KMS-11 (cell line): ENCODE measurements around the gene ATM.

Source experiments
- H2AFZ ChIP-seq: fragments of 200-600 bp; sonication (generic); 2 replicates; pipeline ENCODE4 v1.6.1; 2016; ENCODE audit warnings: antibody characterized with exemption, mixed run types, low read depth
- H3K27ac ChIP-seq: fragments of 200-600 bp; sonication (generic); 2 replicates; pipeline ENCODE4 v1.6.1; 2016; ENCODE audit warnings: mild to moderate bottlenecking, mixed run types
- H3K27me3 ChIP-seq: fragments of 200-600 bp; sonication (generic); 2 replicates; pipeline ENCODE4 v1.6.1; 2017; ENCODE audit warnings: mild to moderate bottlenecking, low read depth, mixed run types, moderate library complexity; ENCODE audit not compliant: insufficient read depth
- H3K36me3 ChIP-seq: fragments of 200-600 bp; sonication (generic); 2 replicates; pipeline ENCODE4 v1.6.1; 2017; ENCODE audit warnings: mild to moderate bottlenecking, mixed run types; ENCODE audit not compliant: insufficient read depth
- H3K4me1 ChIP-seq: fragments of 200-600 bp; sonication (generic); 2 replicates; pipeline ENCODE4 v1.6.1; 2016; ENCODE audit warnings: mild to moderate bottlenecking, low read depth, mixed run types; ENCODE audit not compliant: poor library complexity, severe bottlenecking
- H3K4me2 ChIP-seq: fragments of 200-600 bp; sonication (generic); 2 replicates; pipeline ENCODE4 v1.7.0; 2016; ENCODE audit warnings: mild to moderate bottlenecking, mixed run types
- H3K4me3 ChIP-seq: fragments of 200-600 bp; sonication (generic); IDR thresholded peaks from 2 replicates; pipeline ENCODE4 v1.6.1; 2017; ENCODE audit warnings: low read depth, low read length, mixed read lengths; ENCODE audit not compliant: insufficient read depth
- H3K79me2 ChIP-seq: fragments of 200-600 bp; sonication (generic); 2 replicates; pipeline ENCODE4 v1.6.1; 2016; ENCODE audit warnings: low read depth, mixed run types; ENCODE audit not compliant: insufficient read depth
- H3K9ac ChIP-seq: fragments of 200-600 bp; sonication (generic); 2 replicates; pipeline ENCODE4 v1.6.1; 2016; ENCODE audit warnings: mild to moderate bottlenecking, mixed run types
- H4K20me1 ChIP-seq: fragments of 200-600 bp; sonication (generic); 2 replicates; pipeline ENCODE4 v1.6.1; 2016; ENCODE audit warnings: mild to moderate bottlenecking, mixed run types; ENCODE audit not compliant: insufficient read depth
- CTCF ChIP-seq: fragments of 200-600 bp; sonication (generic); conservative IDR thresholded peaks from 2 replicates; pipeline ENCODE4 v1.6.1; 2017; ENCODE audit warnings: low read depth, mild to moderate bottlenecking, antibody characterized with exemption, low read length, moderate library complexity, mixed read lengths

ATM gene

GRCh38 chr11:108204376-108204775, 18.5 kb upstream of the ATM start:
- no peak overlapping the region for H3K4me2 ChIP-seq
- no peaks in the 10 kb centered on the region for H4K20me1 ChIP-seq
- no peaks in the 10 kb centered on the region for H3K36me3 ChIP-seq
- TF ChIP-seq CTCF: no peak
- H3K27me3 ChIP-seq: no peaks in the 10 kb centered on the region
- no peak overlapping the region for H3K4me3 ChIP-seq
- no peak overlapping the region for H3K9ac ChIP-seq
- no peak overlapping the region for H3K27ac ChIP-seq
- H3K4me1 ChIP-seq: peaks cover 8% of the 10 kb centered on the region
- H2AFZ ChIP-seq: no peak overlapping the region
- no peaks in the 10 kb centered on the region for H3K79me2 ChIP-seq

- Histone ChIP-seq H3K79me2 (no peaks in the 10 kb centered on the region), H3K36me3 (no peaks in the 10 kb centered on the region), H3K4me3 (no peak overlapping the region), H4K20me1 (no peaks in the 10 kb centered on the region), H3K4me1 (peaks cover 8% of the 10 kb centered on the region), H3K27ac (no peak overlapping the region), H3K9ac (no peak overlapping the region), H2AFZ (no peak overlapping the region), H3K27me3 (no peaks in the 10 kb centered on the region), H3K4me2 (no peak overlapping the region)
- TF ChIP-seq CTCF: no peak
These were observed 17.9 kb upstream of the ATM start for GRCh38 chr11:108204929-108205499.

- H3K27me3 ChIP-seq: no peaks in the 10 kb centered on the region
- H3K36me3 ChIP-seq: no peaks in the 10 kb centered on the region
- TF ChIP-seq CTCF: no peak
- H3K4me2 ChIP-seq: no peak overlapping the region
- H3K27ac ChIP-seq: no peak overlapping the region
- H3K4me1 ChIP-seq: peaks cover 8% of the 10 kb centered on the region
- H2AFZ ChIP-seq: no peak overlapping the region
- no peaks in the 10 kb centered on the region for H4K20me1 ChIP-seq
- H3K4me3 ChIP-seq: no peak overlapping the region
- no peaks in the 10 kb centered on the region; the same call in 1 of the 2 replicates for H3K79me2 ChIP-seq
- H3K9ac ChIP-seq: no peak overlapping the region
These were observed 16.7 kb upstream of the ATM start for GRCh38 chr11:108206171-108206570.

GRCh38 chr11:108206969-108207682, 15.7 kb upstream of the ATM start:
- H3K79me2 ChIP-seq: no peaks in the 10 kb centered on the region; the same call in 1 of the 2 replicates
- no peak overlapping the region for H3K27ac ChIP-seq
- H4K20me1 ChIP-seq: no peaks in the 10 kb centered on the region
- no peaks in the 10 kb centered on the region for H3K36me3 ChIP-seq
- no peak overlapping the region for H2AFZ ChIP-seq
- no peak overlapping the region for H3K9ac ChIP-seq
- H3K4me2 ChIP-seq: no peak overlapping the region
- no peak overlapping the region for H3K4me3 ChIP-seq
- TF ChIP-seq CTCF: no peak
- H3K4me1 ChIP-seq: peaks cover 8% of the 10 kb centered on the region
- H3K27me3 ChIP-seq: no peaks in the 10 kb centered on the region
